ENCODE data around the gene FARP1.
A peak's percentile ranks its signal among the peaks of the same experiment; 100 is the strongest.
"Not testable (repeated sequence)": the region's sequence is repeated elsewhere in the genome, so short reads cannot be mapped to it uniquely, and the experiment has no call there.

FARP1 gene

DNA sequence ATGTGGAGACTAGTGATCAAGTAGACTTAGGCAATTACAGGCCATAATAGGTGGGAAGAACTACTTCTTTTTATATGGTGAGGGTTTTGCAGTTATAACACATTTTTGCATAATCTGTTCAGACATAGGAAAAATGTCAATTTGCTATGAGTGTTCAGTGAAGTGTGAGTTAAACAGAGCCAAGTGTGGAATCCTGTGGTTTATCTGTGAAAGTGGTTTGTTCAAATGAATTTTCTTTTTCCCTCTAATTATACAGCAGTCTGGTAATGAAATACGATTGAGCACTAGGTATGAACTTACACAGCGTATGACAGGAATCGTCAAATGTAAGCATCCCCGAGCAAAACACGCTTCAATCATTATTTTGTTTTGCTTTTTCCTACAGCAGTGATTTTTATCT, 255.7 kb downstream of the FARP1 start:
- DNase-seq (ENCODE audit: low spot score), result no peak

DNA sequence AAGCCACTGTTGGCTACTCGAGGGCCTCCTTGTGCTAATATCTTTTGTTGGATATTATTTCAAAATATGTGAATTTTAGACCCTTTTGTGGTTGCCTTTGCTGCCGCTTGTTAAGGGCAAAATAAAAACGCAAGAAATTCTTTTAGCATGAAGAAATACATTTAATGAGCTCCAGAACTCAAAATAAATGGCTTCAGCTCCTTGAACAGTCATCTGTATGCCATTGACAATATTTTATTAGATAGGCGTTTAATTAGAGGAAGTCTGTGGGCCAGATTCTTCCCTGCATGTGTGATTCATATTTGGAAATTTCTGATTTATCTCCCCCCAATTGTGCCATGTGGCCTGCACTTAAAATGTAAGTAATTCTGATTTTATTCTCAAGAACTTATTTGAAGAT, 256.9 kb downstream of the FARP1 start:
- DNase-seq (ENCODE audit: low spot score), result no peak

DNA sequence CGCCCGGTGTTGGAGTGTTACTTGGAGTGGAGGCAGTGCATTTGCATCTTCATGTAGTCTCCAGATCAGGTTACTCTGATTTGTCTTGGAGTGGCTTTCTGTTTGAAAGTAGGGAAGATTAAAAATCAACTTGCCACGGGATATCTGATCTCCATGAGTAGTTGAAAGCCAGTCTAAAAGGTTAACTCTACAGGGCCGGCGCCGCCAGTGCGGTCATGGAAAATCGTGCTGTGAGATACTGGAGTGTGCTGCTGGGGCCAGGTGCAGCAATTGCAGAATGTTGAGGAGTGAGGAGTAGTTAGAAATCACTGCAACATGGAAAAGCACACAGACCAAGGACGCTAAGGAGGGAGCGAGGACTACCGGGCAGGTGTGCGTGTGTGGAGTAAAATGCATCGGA, 259.0 kb downstream of the FARP1 start:
- DNase-seq (ENCODE audit: low spot score), result no peak

DNA sequence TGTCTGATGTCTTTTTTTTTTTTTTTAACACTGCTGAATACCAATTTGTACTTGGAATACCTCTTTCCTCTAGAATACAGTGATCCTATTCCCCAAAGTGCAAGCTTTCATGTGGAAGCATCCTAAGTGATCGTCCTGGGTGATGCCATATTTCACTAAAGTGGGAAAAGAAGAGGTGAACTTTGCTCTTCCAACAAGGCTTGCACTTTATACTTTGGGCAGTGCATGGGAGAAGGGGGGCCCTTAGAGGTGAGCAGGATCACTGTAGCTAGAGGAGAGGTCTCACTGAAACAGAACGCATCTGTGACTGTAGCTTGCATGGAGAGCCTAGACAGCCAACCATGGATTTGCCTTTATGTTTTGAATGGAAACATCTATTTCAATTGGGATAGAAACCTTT, 260.2 kb downstream of the FARP1 start:
- DNase-seq (ENCODE audit: low spot score), result no peak

DNA sequence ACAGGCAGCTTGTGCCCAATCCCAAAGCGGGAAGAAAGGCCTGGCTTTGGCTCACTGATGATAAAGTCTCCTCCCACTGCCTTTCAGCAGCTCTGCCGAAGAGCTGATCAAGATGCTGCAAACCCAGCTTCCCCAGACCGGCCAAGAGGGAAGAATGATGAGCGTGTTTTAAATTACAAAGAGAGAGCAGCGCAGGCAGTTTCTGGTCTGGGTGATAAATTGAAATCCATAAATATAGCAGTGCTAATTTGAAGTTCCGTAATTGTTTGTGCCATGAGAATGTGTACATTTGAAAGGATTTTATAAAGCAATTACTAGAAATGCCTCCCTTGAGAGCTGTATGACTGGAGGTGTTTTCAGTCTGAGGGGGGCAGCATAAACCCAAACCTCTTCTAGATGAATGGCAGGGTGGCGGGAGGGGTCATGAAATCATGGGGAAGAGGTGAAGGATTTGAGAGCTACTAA, 262.2 kb downstream of the FARP1 start:
- no peak for DNase-seq (ENCODE audit: low spot score)

DNA sequence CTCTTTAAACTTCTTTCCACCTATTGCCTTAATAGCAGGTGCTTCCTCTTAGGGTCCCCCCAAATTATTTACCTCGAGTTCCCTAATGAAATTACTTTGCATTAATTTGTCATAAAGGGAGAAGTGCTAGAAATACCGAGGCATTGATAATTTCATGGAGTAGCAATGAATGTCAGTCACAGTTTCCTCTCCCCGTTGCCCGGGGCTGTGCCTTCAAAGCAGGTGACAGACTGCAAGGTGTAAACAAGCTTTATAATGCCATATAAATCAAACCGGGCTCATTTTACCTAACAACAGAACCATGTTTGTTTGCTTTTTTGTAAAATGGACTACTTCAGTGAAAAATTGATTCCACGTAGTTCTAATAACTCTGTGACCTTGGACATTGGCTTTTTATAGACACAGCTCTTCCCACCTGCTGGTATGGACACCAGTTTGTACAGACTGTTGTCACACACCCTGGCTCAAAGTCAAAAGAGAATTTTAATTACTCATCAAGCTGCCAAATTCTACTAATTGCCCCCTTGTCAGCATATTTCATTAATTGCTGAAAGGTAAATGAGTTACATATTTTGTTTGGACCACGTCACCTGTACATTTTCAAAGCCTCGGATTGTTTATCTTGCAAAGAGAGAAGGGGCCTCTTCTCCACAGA, 262.9 kb downstream of the FARP1 start:
- DNase-seq (ENCODE audit: low spot score), result no peak

DNA sequence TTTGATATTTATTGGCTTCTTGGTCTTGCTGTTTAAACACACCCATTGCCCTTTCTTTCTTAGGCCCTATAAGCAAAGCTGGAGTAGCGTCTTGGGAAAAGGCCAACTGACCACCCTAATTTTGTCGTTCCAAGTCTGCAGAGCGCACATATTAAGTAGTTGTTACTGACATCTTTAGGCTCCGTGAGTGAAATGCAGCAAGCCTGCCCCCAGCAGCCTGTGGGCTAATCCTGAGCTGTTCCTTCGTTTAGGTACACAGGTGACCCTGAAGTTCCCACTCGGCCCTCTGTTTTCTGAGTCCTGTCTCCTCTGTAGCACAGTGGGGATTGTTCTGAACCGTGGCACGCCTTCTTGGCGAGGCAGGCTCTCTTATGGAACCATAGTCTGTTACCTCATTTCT, 263.5 kb downstream of the FARP1 start:
- DNase-seq (ENCODE audit: low spot score), result no peak

DNA sequence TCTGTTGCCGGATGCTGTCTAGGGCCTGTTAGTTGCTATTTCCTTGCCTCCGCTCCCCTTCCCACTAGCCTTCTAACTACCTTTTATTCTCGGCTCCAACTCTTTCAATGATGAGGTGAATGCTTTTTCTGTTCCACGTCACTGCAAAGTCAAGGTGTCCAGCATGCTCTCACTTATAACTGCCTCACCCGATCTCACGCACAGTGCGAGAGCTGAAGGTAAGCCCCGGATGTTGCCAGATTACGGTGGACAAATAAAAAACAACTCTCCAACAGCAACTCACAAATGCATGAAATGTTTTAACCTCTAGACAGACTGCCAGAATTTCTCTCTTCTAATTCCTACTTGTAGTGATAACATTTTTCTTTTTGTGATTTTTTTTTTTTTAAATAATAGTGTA, 264.1 kb downstream of the FARP1 start:
- no peak for DNase-seq (ENCODE audit: low spot score)

DNA sequence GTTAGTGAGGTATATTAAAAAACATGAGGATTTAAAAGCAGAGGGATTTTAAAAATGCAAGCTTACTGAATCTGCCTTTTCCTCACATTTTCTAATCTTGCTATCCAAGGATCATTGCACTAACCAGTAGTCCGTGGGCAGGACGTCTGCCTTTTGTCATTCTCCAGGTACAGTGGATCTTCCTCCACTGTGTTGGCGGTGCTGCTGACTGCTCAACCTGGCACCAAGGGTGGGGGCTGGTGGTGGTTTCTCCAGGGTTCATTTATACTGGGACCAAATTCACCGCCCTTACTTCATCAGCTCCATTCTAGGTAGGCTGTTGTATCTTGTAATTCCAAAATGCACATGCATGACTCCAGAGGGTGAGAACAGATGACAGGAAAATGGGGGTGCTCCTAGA, 264.7 kb downstream of the FARP1 start:
- DNase-seq (ENCODE audit: low spot score), result no peak

DNA sequence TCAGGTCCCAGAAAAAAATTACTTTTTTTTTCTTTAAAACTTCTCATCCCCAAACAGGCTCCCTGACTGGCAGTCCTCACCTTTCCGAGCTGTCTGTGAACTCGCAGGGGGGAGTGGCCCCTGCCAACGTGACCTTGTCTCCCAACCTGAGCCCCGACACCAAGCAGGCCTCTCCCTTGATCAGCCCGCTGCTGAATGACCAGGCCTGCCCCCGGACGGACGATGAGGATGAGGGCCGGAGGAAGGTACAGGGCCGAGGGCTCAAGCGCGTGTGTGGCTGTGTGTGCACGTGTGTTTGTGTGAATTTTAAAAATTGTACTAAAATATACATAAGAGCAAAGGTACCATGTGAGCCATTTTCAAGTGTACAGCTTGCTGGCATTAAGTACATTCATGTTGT, 266.4 kb downstream of the FARP1 start:
- no peak for DNase-seq (ENCODE audit: low spot score)

DNA sequence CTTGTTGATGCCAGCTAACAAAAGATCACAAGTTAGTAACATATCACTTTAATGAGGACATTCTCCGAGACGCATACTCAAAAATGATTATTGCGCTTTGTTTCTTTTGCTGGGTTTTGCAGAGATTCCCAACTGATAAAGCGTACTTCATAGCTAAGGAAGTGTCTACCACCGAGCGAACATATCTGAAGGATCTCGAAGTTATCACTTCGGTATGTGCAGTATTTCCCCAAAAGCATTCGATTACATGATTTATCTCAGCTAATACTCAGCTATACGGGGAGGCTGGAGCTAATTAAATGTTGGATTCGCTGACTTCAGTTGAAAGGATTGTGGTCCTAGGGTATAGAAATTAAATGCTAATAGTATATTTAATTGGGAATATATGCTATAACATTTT, 267.7 kb downstream of the FARP1 start:
- no peak for DNase-seq (ENCODE audit: low spot score)

DNA sequence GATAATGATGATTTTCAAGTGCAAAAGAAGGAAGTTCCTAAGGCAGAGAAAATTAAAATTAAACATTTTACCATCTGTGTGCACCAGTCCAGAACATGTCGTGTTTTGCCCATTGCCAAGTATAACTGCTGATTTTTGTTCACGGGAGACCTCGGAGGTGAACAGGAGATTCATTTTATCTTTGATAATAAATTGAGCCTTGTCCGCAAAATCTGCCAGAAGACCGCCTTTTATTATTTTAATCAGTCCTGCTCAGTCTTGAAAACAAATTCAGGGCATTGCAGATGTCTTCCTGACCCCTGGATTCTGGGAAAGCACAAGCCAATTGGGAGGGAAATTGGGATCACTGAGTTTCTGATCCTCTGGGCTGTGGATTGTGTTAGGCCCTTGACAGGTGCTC, 268.1 kb downstream of the FARP1 start:
- no peak for DNase-seq (ENCODE audit: low spot score)

DNA sequence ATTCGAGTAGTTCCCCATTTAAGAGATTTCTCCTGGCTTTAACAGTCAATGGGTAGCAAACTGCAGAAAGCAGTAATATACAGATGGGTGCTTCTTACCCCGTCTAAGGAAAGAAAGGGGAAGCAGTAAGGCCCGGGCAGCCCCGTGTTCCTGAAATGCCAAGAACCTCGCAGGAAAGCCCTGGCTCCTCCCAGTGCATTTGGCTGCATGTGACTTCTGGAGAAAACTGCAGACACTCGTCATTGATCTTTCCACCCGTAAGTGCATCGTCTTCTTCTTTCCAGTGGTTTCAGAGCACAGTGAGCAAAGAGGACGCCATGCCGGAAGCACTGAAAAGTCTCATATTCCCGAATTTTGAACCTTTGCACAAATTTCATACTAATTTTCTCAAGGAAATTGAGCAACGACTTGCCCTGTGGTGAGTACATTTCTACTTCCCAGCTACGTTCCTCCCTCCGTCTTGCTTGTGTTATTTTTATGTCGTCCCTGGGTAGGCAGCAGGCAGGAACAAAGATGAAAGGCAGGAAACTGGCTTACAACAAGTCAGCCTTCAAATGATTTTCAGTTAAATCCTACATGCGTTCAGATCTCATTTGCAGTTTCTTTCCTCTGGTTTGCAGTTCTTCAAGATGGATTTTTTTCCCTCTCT, 268.8 kb downstream of the FARP1 start:
- peak; percentile 22 for DNase-seq (ENCODE audit: low spot score)

DNA sequence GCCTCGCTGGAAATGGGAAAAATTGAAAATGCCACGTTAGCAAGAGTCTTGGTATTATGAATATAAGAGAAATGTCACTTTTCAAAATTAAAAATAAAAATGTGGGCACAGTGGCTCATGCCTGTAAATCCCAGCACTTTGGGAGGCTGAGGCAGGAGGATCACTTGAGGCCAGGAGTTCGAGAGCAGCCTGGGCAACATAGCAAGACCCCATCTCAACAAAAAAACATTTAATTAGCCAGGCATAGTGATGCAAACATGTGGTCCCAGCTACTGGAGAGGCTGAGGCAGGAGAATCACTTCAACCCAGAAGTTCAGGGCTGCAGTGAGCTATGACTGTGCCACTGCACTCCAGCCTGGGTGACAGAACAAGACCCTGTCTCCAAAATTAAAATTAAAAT, 270.4 kb downstream of the FARP1 start:
- not testable (repeated sequence) for DNase-seq (ENCODE audit: low spot score)

DNA sequence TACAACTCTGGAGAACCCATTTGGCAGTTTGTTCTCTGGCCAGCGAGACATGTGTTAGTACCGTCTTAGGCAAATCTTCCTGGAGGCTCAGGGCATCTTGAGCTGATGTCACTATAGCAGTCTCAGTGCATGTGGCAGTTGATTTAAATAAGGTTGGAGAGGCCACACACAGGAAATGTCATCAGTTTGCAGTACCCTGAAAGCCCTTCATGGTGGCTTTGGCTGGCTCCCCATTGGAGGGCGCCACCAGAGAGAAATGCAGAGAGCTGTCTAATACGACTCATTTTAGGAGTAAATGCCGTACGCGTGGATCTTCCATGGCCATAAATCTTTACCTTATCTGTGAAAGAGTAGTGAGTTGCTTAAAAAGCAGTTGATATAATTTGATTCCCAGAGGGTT, 270.9 kb downstream of the FARP1 start:
- no peak for DNase-seq (ENCODE audit: low spot score)

DNA sequence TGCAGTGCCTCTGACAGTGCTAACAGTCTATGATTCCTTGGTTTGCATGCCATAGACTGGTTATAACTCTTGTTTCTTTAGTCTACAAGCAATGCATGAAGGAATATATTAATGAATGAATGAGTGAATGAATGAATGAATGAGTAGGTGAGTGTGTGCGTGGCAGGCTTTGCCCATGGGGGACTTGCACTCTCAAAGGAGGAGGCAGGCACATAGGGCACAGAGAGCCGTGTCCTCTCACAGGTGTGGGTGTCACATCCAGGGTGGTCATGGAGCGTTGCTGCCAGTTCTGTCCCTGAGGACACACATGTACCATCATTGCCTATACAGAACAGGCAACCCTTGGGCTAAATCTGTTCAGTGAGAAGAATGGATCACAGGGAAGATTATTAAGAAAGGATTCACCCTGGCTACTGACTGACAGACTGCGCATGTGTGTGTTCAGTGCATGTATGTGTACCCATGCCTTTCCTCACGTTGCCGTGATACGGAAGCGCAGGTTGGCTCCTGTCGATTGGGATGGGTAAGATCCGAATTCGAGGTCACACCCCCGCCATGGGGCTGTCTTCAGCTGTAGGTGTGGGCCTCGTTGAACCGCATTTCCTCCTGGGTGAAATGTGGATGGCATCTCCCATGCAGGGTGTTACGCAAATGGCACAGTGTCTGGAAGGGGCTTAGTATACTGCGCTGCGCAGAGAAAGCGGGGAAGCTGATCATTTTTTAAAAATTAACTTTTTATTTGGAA, 272.6 kb downstream of the FARP1 start:
- DNase-seq (ENCODE audit: low spot score), result no peak

DNA sequence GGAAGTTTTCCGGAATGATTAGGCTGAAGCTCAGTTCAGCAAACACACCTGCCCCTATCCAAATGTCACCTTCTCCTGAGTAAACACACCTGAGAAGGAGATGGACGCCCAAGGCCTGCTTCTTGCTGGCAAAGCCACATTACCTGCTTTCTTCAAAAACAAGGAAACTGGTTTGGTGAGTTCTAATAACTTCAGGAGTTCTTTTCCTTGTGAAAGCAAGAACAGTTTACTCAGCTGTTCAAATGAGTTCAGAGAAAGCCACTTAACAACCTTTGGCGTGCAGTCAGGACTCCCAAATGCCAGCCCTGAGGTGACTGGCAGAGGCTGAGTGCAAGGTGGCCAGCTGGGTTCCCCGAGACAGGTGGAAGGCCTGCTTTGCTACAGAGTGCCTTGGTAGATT, 273.5 kb downstream of the FARP1 start:
- DNase-seq (ENCODE audit: low spot score), result no peak

DNA sequence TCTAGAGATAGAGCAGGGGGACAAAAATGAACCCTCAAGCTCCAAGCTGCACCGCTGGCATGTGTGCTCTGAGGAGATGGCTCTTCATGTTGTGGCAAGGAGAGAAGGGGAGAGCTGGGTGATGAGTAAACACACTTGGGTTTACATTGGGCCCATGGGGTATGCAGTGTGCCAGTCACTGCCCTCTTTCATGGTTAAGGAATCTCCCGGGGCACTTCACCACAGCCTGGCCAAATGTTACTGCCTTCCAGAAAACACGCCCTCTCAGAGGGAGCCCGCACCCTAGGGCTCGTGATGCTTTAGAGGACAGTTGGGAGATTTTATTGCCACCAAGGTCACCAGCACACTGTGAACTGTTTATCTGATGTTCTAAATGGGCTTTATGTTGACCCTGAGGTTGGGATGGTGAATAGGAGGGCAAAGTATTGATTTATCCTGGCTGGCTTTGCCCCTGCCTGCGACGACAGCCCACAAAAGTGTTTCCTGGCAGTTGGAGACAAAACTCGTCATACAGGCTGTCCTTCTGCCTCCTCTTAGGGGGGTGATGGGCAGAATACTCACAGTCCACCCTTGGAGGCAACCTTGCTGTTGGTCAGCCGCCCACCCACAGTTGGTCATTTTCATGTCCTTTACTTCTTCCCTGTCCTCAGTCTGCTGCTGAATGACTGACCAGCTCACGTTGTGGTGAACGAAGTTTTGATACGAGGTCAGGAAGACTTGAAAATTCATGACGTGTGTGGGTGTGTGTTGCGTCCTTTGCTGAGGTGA, 277.1 kb downstream of the FARP1 start:
- no peak for DNase-seq (ENCODE audit: low spot score)

DNA sequence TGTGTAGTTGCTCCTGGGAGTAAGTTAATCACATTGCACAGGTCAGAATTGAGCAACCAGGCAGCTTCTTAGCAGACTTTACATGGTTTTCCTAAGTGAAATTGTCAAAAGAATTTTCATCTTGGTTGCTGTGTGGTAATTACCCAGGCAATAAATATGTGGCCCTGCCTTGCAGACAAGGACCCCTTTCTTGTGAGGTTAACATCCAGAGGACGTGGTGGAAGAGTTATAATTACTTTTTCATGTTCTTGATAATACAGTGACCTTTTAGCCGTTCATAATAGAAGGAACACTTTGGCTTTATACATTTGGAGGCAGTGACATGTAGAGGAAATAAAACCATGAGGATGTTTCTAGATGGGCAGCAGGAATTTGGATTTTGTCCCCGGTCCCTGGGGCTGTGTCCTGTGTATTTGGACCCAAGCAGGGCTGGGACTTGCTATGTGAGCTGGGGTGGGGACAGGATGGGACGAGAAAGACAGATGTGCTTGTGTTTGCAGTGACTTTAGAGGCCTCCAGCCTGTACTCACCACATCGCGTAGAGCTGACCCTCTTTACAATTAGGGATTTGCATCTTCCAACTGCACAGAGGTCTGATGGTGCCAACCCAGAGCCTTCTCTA, 277.8 kb downstream of the FARP1 start:
- DNase-seq (ENCODE audit: low spot score), result no peak

DNA sequence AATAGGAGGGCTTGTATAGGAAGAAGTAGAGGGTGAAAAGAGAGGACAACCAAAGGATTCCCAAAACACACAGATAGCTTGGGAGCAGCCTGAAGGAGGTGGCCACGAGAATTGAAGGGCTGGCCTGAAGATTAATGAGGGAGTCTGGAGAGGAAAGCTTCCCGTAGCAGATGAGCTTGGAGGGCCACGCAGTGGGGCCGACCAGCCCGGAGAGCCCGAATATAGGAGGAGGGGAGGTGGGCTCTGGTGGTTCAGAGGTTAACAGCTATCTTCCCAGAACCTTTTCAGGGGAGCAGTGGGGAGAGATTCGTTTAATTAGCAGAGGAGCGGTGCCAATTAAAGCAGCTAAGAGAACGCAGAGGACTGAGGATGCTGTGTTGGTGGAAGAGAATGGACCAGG, 279.2 kb downstream of the FARP1 start:
- DNase-seq (ENCODE audit: low spot score), result no peak

DNA sequence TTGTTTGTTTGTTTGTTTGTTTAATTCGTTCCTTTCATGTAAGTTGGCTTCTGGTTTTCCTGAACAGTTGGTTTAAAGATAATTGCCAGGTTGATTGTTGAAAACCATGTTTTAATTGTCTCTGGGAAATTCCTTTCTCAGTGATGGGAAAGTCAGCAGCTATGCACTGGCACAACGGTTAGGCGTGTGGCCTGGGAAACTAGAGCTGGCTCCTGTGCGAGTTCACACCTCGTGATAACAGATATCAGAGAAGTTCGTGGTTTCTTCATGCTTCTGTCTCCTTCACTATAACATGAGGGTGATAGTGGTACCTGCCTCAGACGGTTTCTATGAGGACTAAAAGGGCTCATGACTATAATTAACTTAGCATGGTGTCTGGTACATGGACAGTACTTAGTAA, 280.5 kb downstream of the FARP1 start:
- no peak for DNase-seq (ENCODE audit: low spot score)

DNA sequence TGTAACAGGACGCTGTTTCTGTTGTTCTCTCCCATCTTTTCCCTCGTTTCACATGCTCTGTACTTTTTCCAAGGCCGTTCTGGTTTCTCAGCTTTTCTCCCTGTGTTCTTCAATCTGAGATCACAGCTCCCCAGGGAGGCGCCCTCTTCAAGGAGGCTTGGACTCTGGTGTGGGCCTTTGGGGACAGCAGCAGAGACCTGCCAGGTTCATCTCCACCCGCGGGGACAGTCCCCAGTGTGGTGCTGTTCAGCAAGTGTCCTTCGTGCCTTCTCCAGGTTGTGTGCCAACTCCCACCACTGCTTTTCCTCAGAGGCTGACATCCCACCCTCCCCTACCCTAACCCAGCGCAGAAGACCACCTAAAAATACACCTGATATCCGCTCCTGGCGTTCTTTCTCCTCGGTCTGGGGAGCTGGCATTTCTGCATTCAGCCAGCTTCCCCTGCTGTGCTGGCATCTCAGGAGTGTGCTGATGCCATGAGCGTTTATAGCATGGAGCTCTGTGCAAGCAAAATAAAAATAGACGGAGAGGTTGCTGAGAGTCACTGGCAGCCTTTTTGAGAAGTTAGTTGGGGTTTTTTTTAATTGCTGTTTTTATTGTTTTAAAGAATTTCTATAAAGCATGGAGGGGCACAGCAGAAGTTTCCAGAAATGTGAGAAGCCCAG, 284.6 kb downstream of the FARP1 start:
- DNase-seq (ENCODE audit: low spot score), result no peak
